Glomerular visceral epithelial cell (primary cell): Measurements from ENCODE around the gene BET1L.
A peak's percentile ranks its signal among the peaks of the same experiment; 100 is the strongest.
"Not testable (repeated sequence)": the region's sequence is repeated elsewhere in the genome, so short reads cannot be mapped to it uniquely, and the experiment has no call there.

Experiments used
- DNase-seq: peaks from one replicate; pipeline ENCODE4 v3.0.0-alpha.2; 2016; ENCODE audit errors: extremely low spot score

Gene BET1L, protein sequence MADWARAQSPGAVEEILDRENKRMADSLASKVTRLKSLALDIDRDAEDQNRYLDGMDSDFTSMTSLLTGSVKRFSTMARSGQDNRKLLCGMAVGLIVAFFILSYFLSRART

DNA sequence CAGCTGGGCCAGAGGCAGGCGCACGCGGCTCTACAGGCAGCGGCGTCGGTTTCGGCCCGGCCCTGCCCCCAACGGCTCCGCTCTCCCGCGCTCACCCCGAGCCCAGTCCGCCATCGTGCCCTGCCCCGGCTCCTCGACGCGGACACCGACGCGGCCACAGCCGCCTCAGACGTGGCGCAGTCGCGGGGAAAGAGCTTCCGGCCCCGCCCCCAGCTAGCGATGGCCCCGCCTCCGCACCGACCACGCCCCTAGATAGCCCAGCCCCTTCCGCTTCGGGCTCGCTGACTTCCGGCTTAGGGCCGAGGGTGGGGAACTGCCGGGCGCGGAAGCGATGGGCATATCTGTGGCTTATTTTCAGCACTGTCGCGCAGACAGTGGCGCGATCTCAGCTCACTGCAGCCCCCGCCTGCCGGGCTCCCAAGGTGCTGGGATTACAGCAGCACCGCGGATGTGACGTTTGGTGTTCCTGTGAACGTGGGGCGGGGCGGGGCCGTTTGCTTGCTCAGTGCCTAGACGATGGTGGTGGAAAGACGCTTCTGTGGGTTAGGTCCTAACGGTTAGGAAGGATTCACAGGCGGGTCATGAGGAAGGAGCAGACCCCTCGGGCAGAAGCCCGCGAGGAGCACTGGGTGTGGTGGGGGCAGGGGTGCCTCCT lies at the start of gene BET1L, which contains the start of gene RIC8A:
Gene BET1L (minus strand): TSS at position 192 of the 655 bp plus-strand sequence. CDS start 78 bp downstream, at position 114.
Gene RIC8A (plus strand): TSS at position 501 of the 655 bp plus-strand sequence. CDS start 1,147 bp downstream, outside the sequence.
- DNase-seq: peak; percentile 96

DNA sequence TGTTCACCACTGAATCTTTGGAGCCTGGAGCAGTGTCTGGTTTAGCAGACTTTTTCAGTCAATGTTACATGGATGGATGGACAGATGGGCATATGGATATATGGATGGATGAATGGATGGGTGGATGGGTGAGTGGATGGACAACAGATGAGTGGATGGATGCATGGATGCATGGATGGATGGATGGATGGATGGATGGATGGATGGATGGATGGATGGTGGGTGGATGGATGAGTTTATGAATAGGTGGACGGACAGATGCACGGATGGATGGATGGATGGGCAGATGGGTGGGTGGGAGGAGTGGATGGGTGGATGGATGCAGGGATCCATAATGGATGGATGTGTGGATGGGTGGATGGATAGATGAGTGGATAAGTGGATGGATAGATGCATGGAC lies 48.6 kb upstream of the BET1L start:
- no peak for DNase-seq

GRCh38 chr11:255176-255575 lies 48.0 kb upstream of the BET1L start:
- DNase-seq: no peak

DNA sequence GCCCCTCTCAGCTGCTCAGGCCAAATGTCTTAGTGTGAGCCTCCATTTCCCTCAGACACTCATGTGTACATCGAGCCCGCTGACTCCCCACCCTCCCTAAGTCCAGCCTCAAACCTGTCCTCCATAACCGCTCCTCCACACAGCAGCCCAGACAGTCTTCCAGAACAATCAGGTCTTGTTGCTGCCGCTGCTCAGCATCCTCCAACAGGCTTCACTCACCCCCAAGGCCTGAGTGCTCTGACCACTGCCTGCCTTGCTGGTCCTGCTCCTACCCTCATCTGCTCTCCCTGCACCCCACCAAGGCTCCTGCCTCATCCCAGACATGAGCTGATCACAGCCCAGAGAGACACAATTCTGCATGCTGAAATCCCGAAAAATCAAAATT lies 46.7 kb upstream of the BET1L start:
- no peak for DNase-seq

- no peak for DNase-seq
Observed at GRCh38 chr11:253160-253885, 46.1 kb upstream of the BET1L start.

DNA sequence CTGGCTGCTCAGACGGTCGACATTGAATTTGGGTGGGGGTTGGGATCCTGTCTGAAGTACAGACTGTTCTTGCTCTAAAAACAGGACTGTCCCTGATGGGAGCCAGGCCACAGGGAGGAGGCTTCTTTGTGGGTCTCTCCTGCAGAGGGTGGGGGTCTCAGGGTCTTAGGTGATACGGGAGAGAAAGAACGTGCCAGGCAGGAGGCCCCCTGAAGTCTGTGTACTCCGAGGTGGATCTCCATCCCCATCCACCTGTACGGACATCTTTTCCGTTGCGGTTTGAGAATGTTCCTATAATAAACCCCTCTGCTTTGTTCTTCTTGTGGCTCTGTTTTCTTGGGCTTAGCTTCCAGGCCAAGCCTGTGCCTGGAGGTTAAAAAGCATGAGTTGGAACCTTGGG lies 45.5 kb upstream of the BET1L start:
- DNase-seq: no peak

- no peak for DNase-seq
Observed at GRCh38 chr11:251550-251949, 44.4 kb upstream of the BET1L start.

DNA sequence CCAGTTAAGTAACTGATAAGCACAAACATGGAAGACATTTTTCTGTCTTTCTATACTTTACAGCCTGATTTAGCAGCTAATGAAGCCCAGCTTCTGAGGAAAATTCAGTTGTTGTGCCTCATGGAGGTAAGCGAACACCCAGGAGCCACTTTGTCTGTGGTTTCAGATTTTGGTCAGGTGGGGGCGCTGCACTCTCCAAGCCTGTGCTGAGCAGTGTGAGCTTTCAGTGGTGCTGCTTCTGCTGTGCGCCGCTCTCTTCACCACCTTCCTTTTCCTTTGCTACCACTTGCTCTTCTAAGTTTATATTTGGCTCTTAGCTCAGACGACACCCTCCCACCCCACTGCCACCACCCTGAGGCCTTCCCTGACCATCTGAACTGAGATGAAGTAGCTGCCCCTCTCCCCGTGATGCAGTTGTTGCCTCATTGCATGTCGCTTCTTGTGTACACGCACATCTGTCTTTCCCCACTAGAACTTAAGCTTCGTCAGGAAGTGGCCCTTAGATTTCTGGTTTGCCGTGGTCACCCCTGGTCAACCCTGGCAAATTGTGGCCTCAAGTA lies 43.6 kb upstream of the BET1L start:
- DNase-seq: peak; percentile 42

DNA sequence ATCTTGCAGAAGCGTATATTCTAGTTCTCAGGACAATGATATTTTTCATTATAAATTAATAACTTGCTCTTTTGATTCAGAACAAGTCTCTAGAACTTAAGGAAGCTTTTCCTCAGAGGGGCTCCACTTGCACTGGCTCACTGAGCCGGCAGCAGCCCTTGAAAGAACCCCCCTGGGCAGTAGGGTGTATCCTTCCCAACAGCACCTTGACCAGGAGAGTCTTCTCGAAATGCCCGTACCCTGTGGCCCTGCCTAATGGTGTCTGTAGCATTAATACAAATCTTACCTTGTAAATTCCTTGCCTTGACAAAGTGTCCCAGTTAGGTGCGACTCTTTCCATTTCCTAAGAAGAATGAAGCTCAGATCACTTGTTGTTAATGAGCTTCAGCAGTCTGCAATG lies 43.1 kb upstream of the BET1L start:
- no peak for DNase-seq

- DNase-seq: no peak
Observed at GRCh38 chr11:249062-249461, 41.9 kb upstream of the BET1L start.

DNA sequence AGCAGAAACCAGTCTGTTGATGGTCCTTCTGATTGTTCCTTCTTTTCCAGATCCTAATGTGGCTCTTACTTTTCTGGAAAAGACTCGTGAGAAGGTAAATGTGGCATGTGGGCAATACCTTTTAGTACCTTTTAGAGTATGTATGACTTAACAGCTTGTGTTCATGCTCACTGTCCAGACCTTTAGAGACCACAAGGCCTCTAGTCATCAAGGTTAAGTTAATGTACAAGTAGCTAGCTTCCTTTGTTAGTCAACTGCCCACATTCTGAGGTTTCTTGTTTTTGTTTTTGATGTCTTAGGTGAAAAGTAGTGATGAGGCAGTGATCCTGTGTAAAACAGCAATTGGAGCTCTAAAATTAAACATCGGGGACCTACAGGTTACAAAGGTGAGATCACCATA lies 37.2 kb upstream of the BET1L start:
- DNase-seq: no peak

- no peak for DNase-seq
Observed at GRCh38 chr11:241634-242033, 34.4 kb upstream of the BET1L start.

DNA sequence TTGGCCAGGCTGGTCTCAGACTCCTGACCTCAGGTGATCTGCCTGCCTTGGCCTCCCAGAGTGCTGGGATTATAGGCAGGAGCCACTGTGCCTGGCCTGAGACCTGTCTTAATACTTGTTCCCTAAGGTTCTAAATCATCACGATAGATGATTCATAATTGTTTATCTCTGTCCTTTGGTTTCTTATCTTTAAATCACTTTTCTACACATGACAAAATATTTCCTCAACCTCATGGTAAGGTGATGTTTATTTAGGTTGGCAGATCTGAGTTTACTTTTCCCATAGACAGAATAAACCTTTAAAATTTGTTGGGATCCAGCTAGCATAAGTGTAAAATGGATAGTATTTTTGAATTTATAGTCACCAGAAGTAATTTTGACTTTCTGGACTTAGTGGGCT lies 33.1 kb upstream of the BET1L start:
- no peak for DNase-seq

DNA sequence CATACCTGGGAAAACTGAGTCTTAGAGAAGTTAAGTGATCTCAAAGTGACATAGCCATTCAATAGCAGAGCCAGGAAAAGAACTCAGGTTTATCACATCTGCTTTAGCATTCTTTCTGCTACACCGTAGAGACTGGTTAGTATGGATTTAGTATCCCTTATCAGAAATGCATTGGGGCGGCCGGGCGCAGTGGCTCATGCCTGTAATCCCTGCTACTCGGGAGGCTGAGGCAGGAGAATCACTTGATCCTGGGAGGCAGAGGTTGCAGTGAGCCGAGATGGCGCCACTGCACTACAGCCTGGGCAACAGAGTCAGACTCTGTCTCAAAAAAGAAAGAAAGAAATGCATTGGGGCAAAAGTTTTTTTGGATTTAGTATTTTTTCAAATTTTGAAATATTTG lies 31.1 kb upstream of the BET1L start:
- not testable (repeated sequence) for DNase-seq

GRCh38 chr11:236774-237767 lies 29.9 kb upstream of the BET1L start, which contains the start of gene PSMD13:
Gene PSMD13, plus strand, starts transcription at chr11:236976. Its CDS starts 74 bp downstream, at chr11:237050.
- peak; percentile 70 for DNase-seq

- DNase-seq: peak; percentile 89
Observed at GRCh38 chr11:235997-236773, 29.0 kb upstream of the BET1L start, which contains the start of gene SIRT3. Gene SIRT3, minus strand, starts transcription at chr11:236342. Its CDS starts 14 bp downstream, at chr11:236328.

DNA sequence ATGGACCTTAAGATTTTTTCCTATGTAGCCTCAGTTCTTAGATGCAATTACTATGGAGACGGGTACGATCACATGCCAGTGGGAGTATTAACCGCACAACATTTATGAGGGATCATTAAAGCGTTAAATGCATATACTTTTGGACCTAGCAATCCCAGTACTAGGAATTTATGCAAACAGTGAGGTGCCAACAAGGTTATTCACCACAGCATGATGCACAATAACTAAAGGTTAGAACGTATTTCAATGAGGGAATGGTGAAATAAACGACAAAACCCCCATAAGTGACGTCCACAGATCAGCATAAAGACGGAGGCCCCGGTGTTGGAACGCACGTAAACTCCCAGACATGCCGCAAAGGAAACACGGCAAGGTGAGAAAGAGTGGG lies 28.4 kb upstream of the BET1L start:
- DNase-seq: no peak

DNA sequence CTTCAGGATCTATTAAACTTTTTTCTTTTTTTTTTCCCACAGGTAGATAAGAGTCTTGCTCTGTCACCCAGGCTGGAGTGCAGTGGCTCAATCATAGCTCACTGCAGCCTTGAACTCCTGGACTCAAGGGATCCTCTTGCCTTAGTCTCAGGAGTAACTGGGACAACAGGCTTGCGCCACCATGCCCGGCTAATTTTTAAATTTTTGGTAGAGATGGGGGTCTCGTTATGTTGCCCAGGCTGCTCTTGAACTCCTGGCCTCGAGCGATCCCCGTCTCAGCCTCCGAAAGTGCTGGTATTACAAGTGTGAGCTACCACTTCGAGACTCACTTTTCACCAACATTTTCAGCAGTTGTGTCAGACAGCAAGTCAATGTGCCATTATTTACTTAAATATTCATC lies 28.0 kb upstream of the BET1L start:
- no peak for DNase-seq

DNA sequence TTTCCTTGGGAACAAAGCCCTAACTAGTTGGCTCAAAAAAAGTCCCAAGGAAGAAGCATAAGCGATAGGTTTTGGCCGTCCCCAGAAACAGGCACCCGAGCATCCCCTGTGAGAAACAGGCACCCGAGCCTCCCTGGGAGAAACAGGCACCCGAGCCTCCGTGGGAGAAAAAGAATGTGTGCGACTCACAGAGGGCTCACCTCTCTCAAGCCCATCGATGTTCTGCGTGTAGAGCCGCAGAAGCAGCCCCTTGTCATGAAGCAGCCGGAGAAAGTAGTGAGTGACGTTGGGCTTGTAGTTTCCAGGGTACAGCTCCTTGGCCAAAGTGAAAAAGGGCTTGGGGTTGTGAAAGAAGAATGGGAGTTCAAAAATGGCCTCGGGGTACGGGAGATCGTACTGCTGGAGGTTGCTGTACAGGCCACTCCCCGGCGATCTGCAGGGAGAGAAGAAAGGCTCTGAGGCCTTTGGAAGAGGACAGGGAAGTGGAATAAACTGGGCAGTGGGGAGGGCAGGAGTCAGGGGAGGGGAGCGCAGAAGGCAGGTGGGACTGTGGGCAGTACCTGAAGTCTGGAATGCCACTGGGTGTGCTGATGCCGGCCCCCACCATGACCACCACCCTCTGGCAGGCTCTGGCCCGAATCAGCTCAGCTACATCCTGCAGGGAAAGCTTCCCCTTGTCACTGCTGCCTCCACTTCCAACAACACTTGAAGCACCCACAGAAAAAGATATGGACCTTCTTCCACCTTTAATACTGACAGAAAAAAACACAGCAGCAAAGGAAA lies 25.8 kb upstream of the BET1L start:
- no peak for DNase-seq

GRCh38 chr11:230431-230830 lies 23.2 kb upstream of the BET1L start:
- no peak for DNase-seq
